ENCODE data around the gene MCUB.
"Not testable (repeated sequence)": the region's sequence is repeated elsewhere in the genome, so short reads cannot be mapped to it uniquely, and the experiment has no call there.

GRCh38 chr4:109558095-109558494 lies 2.0 kb upstream of the MCUB start:
- TF ChIP-seq CTCF (conservative IDR thresholded peaks at IDR 0.05; ENCODE audit: low read length); EZH2phosphoT487 (IDR thresholded peaks at IDR 0.05; ENCODE audit: borderline replicate concordance): not testable (repeated sequence)

Data from Loucy (cell line).